PFSK-1 (cell line): ENCODE results near the gene SYNGR4.

Source experiments
- FOXP2 ChIP-seq: optimal IDR thresholded peaks from 2 replicates; pipeline ENCODE3; 2011; ENCODE audit warnings: borderline replicate concordance, control low read depth, inconsistent platforms; ENCODE audit not compliant: insufficient read depth; ENCODE audit errors: extremely low read length, extremely low read depth
- POLR2AphosphoS5 ChIP-seq: IDR thresholded peaks from 2 replicates; pipeline ENCODE4 v1.6.1; 2012; ENCODE audit warnings: low read depth, mild to moderate bottlenecking, control low read depth, low read length, moderate library complexity
- SIN3A ChIP-seq: IDR thresholded peaks from 2 replicates; pipeline ENCODE4 v1.6.1; 2012; ENCODE audit warnings: mild to moderate bottlenecking, low read length, moderate library complexity, borderline replicate concordance; ENCODE audit not compliant: insufficient read depth
- TAF1 ChIP-seq: IDR thresholded peaks from 2 replicates; pipeline ENCODE4 v1.6.1; 2012; ENCODE audit warnings: low read length, control low read depth, borderline replicate concordance; ENCODE audit not compliant: insufficient read depth
- TF ChIP-seq, protein P1 (sequence below), 2 experiments: IDR thresholded peaks; 2 replicates each; pipeline versions ENCODE4 v1.6.1 to v1.8.0; 2011 to 2012; ENCODE audit warnings: low read depth in 2 of 2, low read length in 2 of 2, control low read depth in 1 of 2, inconsistent platforms in 1 of 2, mild to moderate bottlenecking in 1 of 2, moderate library complexity in 1 of 2; ENCODE audit not compliant: insufficient read depth in 1 of 2

Gene SYNGR4

DNA sequence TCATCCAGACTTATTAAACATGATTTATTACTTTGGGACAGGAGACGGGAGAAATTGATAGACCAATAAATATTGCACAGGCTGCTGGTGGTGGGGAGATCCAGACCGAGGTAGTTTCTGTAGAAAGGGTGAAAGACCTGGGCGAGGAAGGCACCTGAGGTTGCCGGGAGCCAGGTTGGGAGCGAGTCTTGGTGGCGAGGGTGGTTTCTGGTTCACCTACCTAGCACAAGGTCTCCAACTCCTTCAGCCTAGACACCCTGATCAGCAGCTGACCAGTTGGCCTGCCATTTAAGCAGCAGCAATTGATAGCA, 31.9 kb upstream of the SYNGR4 start:
- TF ChIP-seq FOXP2 (no peak), TAF1 (no peak), POLR2AphosphoS5 (no peak), SIN3A (no peak)
- TF ChIP-seq, protein P1, sequence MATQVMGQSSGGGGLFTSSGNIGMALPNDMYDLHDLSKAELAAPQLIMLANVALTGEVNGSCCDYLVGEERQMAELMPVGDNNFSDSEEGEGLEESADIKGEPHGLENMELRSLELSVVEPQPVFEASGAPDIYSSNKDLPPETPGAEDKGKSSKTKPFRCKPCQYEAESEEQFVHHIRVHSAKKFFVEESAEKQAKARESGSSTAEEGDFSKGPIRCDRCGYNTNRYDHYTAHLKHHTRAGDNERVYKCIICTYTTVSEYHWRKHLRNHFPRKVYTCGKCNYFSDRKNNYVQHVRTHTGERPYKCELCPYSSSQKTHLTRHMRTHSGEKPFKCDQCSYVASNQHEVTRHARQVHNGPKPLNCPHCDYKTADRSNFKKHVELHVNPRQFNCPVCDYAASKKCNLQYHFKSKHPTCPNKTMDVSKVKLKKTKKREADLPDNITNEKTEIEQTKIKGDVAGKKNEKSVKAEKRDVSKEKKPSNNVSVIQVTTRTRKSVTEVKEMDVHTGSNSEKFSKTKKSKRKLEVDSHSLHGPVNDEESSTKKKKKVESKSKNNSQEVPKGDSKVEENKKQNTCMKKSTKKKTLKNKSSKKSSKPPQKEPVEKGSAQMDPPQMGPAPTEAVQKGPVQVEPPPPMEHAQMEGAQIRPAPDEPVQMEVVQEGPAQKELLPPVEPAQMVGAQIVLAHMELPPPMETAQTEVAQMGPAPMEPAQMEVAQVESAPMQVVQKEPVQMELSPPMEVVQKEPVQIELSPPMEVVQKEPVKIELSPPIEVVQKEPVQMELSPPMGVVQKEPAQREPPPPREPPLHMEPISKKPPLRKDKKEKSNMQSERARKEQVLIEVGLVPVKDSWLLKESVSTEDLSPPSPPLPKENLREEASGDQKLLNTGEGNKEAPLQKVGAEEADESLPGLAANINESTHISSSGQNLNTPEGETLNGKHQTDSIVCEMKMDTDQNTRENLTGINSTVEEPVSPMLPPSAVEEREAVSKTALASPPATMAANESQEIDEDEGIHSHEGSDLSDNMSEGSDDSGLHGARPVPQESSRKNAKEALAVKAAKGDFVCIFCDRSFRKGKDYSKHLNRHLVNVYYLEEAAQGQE (IDR thresholded peaks at IDR 0.05; ENCODE audit: insufficient read depth in 1 of 2, low read depth in 2 of 2, low read length in 2 of 2): no peak

DNA sequence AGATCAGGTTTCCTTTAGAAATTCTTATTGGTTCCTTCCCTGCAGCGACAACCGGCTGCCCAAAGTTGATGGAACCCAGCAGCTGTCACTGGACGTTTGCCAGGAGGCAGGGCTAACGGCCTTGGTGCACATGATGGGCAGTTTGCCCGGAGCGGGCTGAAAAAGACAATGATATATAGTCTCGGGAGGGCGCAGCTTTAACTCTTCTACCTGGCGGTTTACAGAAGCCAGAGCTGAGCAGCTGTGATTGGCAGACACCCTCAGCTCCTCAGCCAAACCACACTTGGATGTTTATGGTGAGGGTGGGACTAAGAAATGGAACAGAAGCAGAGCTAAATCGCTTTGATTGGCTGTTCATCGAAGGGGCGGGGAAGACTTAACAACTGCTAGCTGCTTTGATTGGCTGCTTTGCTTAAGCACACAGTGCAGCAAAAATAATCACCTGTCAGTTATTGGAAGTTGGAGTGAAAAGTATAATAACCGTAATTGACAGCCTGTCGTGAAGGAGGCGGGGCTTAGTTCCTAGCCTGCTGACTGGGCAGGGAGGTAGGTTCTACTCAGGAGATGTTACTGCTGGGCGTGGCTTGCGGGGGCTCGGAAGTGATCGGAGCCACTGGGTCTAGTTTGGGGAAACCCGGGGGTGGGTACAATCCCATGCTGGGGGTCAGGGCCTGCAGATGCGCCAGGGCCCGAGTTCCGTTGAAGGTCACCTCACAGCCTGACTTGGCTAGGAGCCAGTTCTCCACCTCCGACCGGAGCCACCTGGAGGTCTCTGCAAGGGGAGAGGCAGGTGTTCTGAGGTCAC, 31.3 kb upstream of the SYNGR4 start:
- TF ChIP-seq SIN3A (0 out of 2 replicates have a peak, but pooled peaks have one; percentile 14), TAF1 (no peak), FOXP2 (no peak), POLR2AphosphoS5 (no peak)
- TF ChIP-seq, protein P1 (IDR thresholded peaks at IDR 0.05; ENCODE audit: insufficient read depth in 1 of 2, low read depth in 2 of 2, low read length in 2 of 2): no peak

DNA sequence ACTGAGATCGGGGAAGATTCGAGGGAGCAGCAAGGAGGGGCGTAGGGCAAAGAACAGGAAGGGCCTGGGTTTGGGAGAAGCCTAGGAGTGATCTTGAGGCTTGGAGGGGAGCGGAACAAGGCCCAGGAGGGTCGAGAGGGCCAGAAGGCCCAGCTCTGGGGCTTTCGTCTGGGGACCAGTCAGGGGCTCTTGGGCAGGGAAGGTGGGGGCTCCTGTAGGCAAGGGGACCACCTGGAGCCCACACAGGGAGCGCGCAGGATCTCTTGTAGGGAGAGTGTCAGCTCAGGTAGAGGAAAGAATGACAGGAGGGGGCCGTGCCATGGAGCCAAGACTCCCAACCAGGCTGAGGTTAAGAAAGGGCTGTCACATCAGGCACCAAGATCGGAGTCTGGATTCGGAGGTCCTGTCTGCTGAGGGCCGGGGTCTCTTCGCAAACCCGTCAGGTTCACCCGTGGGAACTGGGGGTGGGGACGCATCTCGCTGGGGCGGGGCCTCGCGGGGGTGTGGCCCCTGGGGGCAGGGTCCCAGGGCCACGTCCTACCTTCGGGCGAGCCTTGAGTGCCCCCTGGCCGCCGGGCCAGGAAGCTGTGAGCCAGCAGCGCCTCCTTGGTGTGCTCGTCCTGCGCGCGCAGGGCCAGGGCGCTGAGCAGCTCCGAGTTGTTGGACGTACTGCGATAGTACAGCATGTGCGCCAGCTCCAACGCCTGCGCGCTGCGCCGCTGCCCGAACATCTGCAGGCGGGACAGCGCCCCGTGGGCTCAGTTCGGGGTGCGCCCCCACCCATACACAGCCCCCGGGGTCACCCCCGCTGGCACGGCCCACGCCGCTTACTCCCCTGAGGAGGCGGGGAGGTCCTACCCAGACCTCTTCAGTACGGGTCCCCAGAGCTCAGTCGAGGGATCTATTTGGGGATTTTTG, 30.4 kb upstream of the SYNGR4 start:
- TF ChIP-seq FOXP2 (peak; percentile 78), SIN3A (no peak)

DNA sequence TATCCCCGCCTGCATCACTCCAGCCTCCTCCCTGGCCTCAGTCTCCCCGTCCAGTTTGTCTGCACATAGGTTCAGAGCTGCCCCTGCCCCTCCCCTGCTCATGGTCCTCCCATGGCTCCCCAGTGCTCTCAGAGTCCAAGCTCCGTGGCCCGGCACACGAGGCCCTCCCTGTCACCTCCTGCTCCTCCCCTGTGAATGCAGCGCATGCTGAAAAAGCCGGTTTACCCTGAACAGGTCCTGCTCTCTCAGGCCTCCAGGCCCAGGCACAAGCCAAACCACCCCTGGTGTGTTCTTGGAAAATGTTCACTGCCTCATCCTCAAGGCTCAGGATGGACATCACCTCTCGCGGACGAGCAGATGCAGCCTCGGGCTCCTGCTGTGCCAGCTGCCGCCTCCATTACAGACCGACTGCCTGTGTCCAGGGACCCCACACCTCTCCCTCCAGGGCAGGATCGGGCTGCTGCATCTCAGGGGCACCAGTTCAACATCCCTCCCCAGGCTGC, 25.9 kb upstream of the SYNGR4 start:
- TF ChIP-seq POLR2AphosphoS5 (no peak), SIN3A (no peak), TAF1 (no peak), FOXP2 (no peak)
- TF ChIP-seq, protein P1 (IDR thresholded peaks at IDR 0.05; ENCODE audit: insufficient read depth in 1 of 2, low read depth in 2 of 2, low read length in 2 of 2): no peak

DNA sequence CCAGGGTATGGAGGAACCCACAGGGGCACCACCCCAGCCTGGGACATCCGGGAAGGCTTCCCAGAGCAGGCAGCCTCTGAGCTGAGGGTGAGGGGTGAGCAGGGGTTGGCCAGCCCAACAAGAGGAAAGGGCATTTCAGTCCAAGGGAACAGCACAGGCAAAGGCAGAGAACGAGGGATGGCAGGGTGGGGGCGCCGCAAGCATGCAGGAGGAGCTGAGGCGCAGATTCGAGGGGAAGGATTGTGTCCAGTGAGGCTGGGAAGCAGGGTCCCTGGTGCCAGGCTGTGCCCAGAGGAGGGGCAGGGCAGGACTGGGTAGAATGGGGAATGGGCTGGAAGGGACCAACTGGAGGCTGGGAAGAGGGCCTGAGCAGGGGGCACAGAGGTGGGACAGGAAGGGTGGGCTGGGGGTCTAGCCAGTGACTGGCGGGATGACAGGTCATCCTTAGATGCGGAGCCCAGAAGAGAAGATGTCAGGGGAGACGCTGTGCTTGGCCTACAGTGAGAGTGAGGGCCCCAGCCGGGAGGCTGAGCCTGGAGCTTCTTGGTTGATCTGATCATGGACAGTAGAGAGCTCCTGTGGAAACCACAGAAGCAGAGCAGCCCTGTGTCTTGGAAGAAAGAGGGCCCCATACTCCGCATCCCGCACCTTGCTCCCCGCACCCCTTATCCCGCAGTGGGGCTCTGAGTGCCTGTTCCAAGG, 25.2 kb upstream of the SYNGR4 start:
- TF ChIP-seq FOXP2 (no peak), TAF1 (no peak), SIN3A (no peak), POLR2AphosphoS5 (no peak)
- TF ChIP-seq, protein P1 (IDR thresholded peaks at IDR 0.05; ENCODE audit: insufficient read depth in 1 of 2, low read depth in 2 of 2, low read length in 2 of 2): no peak
